HepG2 (cell line): ENCODE measurements around the gene SLC23A2. TPM values are rescaled to one million over a fixed set of nuclear protein-coding genes. Genes with fewer than 3 reads are reported as not detected.

Experiments used
- HES4 ChIP-seq: sonication (generic); formaldehyde crosslinking; IDR thresholded peaks from 2 replicates; pipeline ENCODE4 v1.9.0; 2021; ENCODE audit warnings: mild to moderate bottlenecking, missing genetic modification reagents, borderline replicate concordance
- HHEX ChIP-seq: IDR thresholded peaks from 2 replicates; pipeline ENCODE4 v1.6.1; 2016; ENCODE audit warnings: control low read depth
- KDM5A ChIP-seq: fragments of 200-600 bp; sonication (generic); IDR thresholded peaks from 2 replicates; pipeline ENCODE4 v1.7.0; 2018; ENCODE audit warnings: antibody characterized with exemption, mild to moderate bottlenecking, low read length, borderline replicate concordance
- MEF2D ChIP-seq: sonication (generic); formaldehyde crosslinking; IDR thresholded peaks from 2 replicates; pipeline ENCODE4 v1.5.1; 2020; ENCODE audit warnings: mild to moderate bottlenecking, missing genetic modification reagents
- NFAT5 ChIP-seq: sonication (generic); formaldehyde crosslinking; IDR thresholded peaks from 2 replicates; pipeline ENCODE4 v1.4.0; 2020; ENCODE audit warnings: missing genetic modification reagents
- PBX3 ChIP-seq: sonication (generic); formaldehyde crosslinking; IDR thresholded peaks from 2 replicates; pipeline ENCODE4 v1.8.1; 2023; ENCODE audit warnings: missing genetic modification reagents, inconsistent platforms, borderline replicate concordance
- RBM22 ChIP-seq: fragments of 200-400 bp; formaldehyde crosslinking; optimal IDR thresholded peaks from 2 replicates; pipeline ENCODE3; 2017; ENCODE audit warnings: mild to moderate bottlenecking, low read length, moderate library complexity
- RERE ChIP-seq: IDR thresholded peaks from 2 replicates; pipeline ENCODE4 v1.6.1; 2016; ENCODE audit warnings: low read depth, missing genetic modification reagents, missing compliant biosample characterization
- ZNF512 ChIP-seq: sonication (generic); formaldehyde crosslinking; IDR thresholded peaks from 2 replicates; pipeline ENCODE4 v1.4.0; 2020; ENCODE audit warnings: mild to moderate bottlenecking, missing genetic modification reagents
- ZNF616 ChIP-seq: sonication (generic); formaldehyde crosslinking; IDR thresholded peaks from 2 replicates; pipeline ENCODE4 v1.5.0; 2020; ENCODE audit warnings: low read depth, mild to moderate bottlenecking, missing genetic modification reagents
- ZNF788 ChIP-seq: sonication (generic); formaldehyde crosslinking; IDR thresholded peaks from 2 replicates; pipeline ENCODE4 v1.5.0; 2020; ENCODE audit warnings: mild to moderate bottlenecking, missing genetic modification reagents, borderline replicate concordance
- polyA plus RNA-seq, 8 experiments: library from polyadenylated mRNA; depleted of rRNA in 3 of 8; stranded (reverse) in 7 of 8; unstranded in 1 of 8; fragments of >200 nt; fragmentation: Illumina TruSeq in 4 of 8; extraction: Trizol in 4 of 8; gene quantifications; 2 replicates each; pipeline versions ENCODE4 v1.2.1 to v1.2.3, GENCODE V29; 2011 to 2016; ENCODE audit warnings: low read depth in 4 of 8, missing spikeins in 1 of 8, mixed read lengths in 1 of 8; ENCODE audit not compliant: insufficient read depth in 1 of 8
- total RNA-seq, 5 experiments: library from RNA; depleted of rRNA; stranded (reverse); fragments of >200 nt; fragmentation: Illumina TruSeq; extraction: Trizol; gene quantifications; 2 replicates each; pipeline ENCODE4 v1.2.3, GENCODE V29; 2016; ENCODE audit warnings: low read depth in 1 of 5
- TF ChIP-seq, protein P1 (sequence below): sonication (generic); formaldehyde crosslinking; IDR thresholded peaks from 2 replicates; pipeline ENCODE4 v1.5.0; 2020; ENCODE audit warnings: mild to moderate bottlenecking, missing genetic modification reagents

SLC23A2 gene
- total and polyA plus RNA-seq, 2 of the 13 experiments (the other 11 are each of a cell fraction or from before 2014, with no cell fraction given), result 42.2 to 51.2 TPM

DNA sequence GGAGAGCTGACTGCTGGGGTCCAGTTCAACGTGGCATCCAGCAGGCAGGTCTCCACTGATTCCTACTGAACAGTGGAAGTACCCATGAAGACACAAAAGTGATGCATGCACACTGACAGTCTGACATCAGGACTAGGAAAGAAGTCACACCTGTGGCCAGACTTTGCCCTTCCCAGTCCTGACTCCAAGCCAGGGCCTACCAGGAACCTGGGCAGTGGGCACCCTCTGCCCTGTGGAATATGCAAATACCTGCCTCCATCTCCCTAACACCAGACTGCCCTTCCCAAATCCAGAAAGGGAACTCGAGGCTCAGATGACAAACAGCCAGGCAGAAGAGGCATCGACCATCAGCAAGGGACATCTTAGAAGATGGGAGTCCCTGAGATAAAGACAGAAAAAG lies 50.9 kb downstream of the SLC23A2 start (continued):
- TF ChIP-seq RERE (no peak), HES4 (no peak), HHEX (no peak), ZNF788 (CRISPR knock-in tag) (no peak), ZNF616 (CRISPR knock-in tag) (no peak), ZNF512 (CRISPR knock-in tag) (no peak), KDM5A (no peak), PBX3 (CRISPR knock-in tag) (no peak), MEF2D (CRISPR knock-in tag) (no peak), NFAT5 (CRISPR knock-in tag) (0 out of 2 replicates have a peak, but pooled peaks have one; percentile 39), RBM22 (peak; percentile 27)
- TF ChIP-seq, protein P1, sequence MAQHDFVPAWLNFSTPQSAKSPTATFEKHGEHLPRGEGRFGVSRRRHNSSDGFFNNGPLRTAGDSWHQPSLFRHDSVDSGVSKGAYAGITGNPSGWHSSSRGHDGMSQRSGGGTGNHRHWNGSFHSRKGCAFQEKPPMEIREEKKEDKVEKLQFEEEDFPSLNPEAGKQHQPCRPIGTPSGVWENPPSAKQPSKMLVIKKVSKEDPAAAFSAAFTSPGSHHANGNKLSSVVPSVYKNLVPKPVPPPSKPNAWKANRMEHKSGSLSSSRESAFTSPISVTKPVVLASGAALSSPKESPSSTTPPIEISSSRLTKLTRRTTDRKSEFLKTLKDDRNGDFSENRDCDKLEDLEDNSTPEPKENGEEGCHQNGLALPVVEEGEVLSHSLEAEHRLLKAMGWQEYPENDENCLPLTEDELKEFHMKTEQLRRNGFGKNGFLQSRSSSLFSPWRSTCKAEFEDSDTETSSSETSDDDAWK (CRISPR knock-in tag), result no peak
